RWPE2 (cell line): ENCODE measurements around the gene CREG2.

Experiments
- ATAC-seq: fragments of 200-7000 bp; cut with Tn5 transposase; 3 replicates; pipeline ENCODE4 v1.9.1; 2021; ENCODE audit warnings: low read depth
- DNase-seq: peaks from one replicate; pipeline ENCODE4 v3.0.0-alpha.2; 2020; ENCODE audit warnings: low spot score
- H3K27ac ChIP-seq: fragments of 450-650 bp; 2 replicates; pipeline ENCODE4 v1.5.1; 2017; ENCODE audit warnings: mild to moderate bottlenecking; ENCODE audit not compliant: poor library complexity, severe bottlenecking
- H3K27me3 ChIP-seq: fragments of 250-450 bp; sonication (Bioruptor Pico); 2 replicates; pipeline ENCODE4 v1.5.1; 2021; ENCODE audit warnings: mild to moderate bottlenecking, moderate library complexity; ENCODE audit not compliant: insufficient read depth, poor library complexity, severe bottlenecking
- H3K36me3 ChIP-seq: fragments of 250-450 bp; sonication (Bioruptor Pico); 2 replicates; pipeline ENCODE4 v1.5.1; 2020; ENCODE audit warnings: low read depth, mild to moderate bottlenecking, moderate library complexity
- H3K4me1 ChIP-seq: fragments of 250-450 bp; sonication (Bioruptor Pico); 2 replicates; pipeline ENCODE4 v1.5.1; 2021; ENCODE audit warnings: mild to moderate bottlenecking, moderate library complexity; ENCODE audit not compliant: insufficient read depth, poor library complexity, severe bottlenecking
- H3K4me3 ChIP-seq: fragments of 250-450 bp; sonication (Bioruptor Pico); 2 replicates; pipeline ENCODE4 v1.5.1; 2021; ENCODE audit warnings: mild to moderate bottlenecking, moderate library complexity; ENCODE audit not compliant: severe bottlenecking
- H3K9me3 ChIP-seq: fragments of 250-450 bp; sonication (Bioruptor Pico); 2 replicates; pipeline ENCODE4 v1.5.1; 2021; ENCODE audit warnings: mild to moderate bottlenecking, moderate library complexity; ENCODE audit not compliant: severe bottlenecking
- TF ChIP-seq, protein P1 (sequence below): fragments of 450-650 bp; IDR thresholded peaks from one replicate; pipeline ENCODE4 v1.5.1; 2017; ENCODE audit warnings: mild to moderate bottlenecking, moderate library complexity; ENCODE audit not compliant: poor library complexity, severe bottlenecking

Gene CREG2

DNA sequence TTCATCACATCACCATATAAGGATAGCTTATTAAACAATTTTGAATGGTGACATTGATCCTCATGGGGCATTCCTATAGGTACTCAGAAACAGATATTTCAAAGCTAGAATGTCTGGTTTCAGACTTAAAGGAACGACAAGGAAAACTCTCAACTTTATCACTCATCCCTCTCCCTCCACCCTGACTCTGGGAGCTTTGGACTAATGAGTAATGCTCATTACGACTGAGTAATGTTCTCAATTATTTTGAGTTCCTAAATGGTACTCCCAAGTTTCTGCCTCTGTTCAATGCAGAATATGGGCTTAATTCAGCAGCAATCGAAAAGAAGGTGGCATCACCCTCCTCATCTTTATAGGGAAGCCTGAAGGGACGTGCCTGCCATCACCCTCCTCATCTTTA lies 44.2 kb upstream of the CREG2 start:
- TF ChIP-seq, protein P1, sequence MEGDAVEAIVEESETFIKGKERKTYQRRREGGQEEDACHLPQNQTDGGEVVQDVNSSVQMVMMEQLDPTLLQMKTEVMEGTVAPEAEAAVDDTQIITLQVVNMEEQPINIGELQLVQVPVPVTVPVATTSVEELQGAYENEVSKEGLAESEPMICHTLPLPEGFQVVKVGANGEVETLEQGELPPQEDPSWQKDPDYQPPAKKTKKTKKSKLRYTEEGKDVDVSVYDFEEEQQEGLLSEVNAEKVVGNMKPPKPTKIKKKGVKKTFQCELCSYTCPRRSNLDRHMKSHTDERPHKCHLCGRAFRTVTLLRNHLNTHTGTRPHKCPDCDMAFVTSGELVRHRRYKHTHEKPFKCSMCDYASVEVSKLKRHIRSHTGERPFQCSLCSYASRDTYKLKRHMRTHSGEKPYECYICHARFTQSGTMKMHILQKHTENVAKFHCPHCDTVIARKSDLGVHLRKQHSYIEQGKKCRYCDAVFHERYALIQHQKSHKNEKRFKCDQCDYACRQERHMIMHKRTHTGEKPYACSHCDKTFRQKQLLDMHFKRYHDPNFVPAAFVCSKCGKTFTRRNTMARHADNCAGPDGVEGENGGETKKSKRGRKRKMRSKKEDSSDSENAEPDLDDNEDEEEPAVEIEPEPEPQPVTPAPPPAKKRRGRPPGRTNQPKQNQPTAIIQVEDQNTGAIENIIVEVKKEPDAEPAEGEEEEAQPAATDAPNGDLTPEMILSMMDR = no peak
- Histone ChIP-seq H3K4me3 (no peak overlapping the region), H3K36me3 (no peaks in the 10 kb centered on the region), H3K4me1 (no peaks in the 10 kb centered on the region), H3K9me3 (no peaks in the 10 kb centered on the region), H3K27ac (no peak overlapping the region), H3K27me3 (no peaks in the 10 kb centered on the region)
- no peak for DNase-seq
- ATAC-seq = no peak

DNA sequence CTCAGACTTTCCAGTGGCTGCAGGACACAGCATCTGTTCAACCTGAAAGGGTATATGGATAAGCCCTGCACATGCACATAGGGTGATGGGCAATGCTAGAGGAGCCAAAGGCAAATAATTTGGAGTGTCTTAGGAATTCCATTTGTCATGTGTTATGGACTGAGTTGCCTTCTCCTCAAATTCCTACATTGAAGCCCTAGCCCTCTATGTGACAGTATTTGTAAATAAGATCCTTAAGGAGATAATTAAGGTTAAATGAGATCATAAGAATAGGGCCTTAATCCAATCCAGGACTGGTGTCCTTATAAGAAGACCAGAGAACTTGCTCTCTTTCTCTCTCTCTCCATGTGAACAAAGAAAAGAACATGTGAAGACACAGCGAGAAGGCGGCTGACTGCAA lies 42.9 kb upstream of the CREG2 start:
- no peak for ATAC-seq

DNA sequence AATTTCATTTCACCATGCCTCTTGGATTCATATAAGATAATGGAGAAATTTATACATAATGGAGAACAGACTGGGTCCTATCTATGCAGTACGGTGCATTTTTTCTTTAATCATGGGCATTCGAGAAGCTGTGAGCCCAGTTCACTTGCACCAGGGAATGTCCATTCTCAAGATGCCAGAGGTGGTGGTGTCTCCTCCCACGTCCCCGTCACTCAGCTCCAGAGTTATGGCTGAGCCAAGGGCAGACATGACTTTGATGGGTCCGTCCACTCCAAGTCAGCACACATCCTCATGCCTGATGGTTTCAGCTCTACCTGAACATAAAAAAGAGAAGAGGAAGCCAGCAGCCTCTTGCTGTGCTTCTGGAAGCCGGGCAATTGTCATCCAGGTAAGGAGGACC lies 42.1 kb upstream of the CREG2 start:
- TF ChIP-seq, protein P1 = no peak
- no peaks in the 10 kb centered on the region for H3K36me3 ChIP-seq
- H3K4me1 ChIP-seq = no peaks in the 10 kb centered on the region
- ATAC-seq = no peak
- no peak overlapping the region for H3K27ac ChIP-seq
- DNase-seq = no peak
- no peak overlapping the region for H3K4me3 ChIP-seq
- H3K27me3 ChIP-seq = no peaks in the 10 kb centered on the region
- no peaks in the 10 kb centered on the region for H3K9me3 ChIP-seq

More for the DNA sequence above, 42.9 kb upstream of the CREG2 start:
- H3K4me1 ChIP-seq = no peaks in the 10 kb centered on the region
- TF ChIP-seq, protein P1 = no peak
- no peak overlapping the region for H3K27ac ChIP-seq
- no peak for DNase-seq
- no peaks in the 10 kb centered on the region for H3K9me3 ChIP-seq
- H3K36me3 ChIP-seq = no peaks in the 10 kb centered on the region
- H3K27me3 ChIP-seq = no peaks in the 10 kb centered on the region
- no peak overlapping the region for H3K4me3 ChIP-seq

DNA sequence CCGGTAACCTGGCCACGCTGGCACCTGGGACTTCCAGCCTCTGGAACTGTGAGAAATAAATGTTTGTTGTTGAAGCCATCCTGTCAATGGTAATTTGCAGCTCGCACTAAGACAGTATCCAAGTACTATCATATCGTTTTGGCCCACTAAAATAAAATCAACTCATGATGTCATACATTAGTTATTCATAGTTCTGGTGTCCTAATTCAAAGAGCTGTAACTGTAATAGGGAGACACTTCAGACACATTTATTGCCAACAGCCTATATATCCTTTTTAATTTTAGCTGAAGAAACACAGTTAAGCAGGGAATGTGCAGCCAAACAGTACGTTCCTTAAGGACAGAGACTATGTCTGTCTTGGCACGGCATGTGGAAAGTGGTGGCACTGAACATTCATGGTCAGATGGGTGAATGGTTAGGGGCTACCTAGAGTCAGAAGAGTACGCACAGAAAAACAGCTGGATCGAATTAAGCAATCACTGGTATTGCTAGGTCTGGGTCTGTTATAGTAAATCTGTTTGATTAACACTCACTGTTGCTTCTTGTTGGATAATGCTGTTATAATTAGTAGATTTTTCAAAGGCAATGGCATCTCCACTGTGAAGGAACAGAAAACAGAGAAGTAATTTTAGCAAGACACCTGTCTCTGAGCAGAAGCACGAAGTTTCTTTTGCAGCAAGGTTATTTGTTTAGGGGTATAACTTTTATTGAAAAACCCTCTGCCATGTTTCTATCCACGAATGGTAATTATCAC lies 41.3 kb upstream of the CREG2 start:
- H3K9me3 ChIP-seq = no peaks in the 10 kb centered on the region
- H3K36me3 ChIP-seq = no peaks in the 10 kb centered on the region
- no peaks in the 10 kb centered on the region for H3K4me1 ChIP-seq
- no peak overlapping the region for H3K4me3 ChIP-seq
- DNase-seq = no peak
- TF ChIP-seq, protein P1 = no peak
- H3K27ac ChIP-seq = no peak overlapping the region
- no peaks in the 10 kb centered on the region for H3K27me3 ChIP-seq
- no peak for ATAC-seq

DNA sequence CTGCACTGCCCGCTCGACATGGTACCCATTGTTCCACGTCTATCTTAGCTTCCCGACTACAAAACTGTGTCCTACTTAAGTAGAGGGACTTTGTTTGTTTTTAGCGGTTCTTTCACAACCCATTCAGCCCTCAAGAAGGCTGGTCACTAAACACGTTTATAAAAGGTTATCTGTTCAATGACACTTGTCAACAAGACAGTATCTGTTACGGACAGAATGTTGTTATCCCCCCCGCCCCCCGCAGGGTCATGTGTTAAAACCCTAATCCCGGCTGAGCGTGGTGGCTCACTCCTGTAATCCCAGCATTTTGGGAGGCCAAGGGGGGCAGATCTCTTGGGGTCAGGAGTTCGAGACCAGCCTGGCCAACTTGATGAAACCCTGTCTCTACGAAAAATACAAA lies 40.4 kb upstream of the CREG2 start:
- H3K9me3 ChIP-seq = no peaks in the 10 kb centered on the region
- DNase-seq (no peak), ATAC-seq (no peak)
- H3K4me3 ChIP-seq = no peak overlapping the region
- H3K4me1 ChIP-seq = no peaks in the 10 kb centered on the region
- TF ChIP-seq, protein P1 = no peak
- H3K27ac ChIP-seq = no peak overlapping the region
- H3K27me3 ChIP-seq = no peaks in the 10 kb centered on the region
- H3K36me3 ChIP-seq = no peaks in the 10 kb centered on the region
